NCI-H526 treated with DMSO at 0.1 percent for 48 hours (cell line): ENCODE measurements around the gene COX5B.
"Not testable (repeated sequence)": the region's sequence is repeated elsewhere in the genome, so short reads cannot be mapped to it uniquely, and the experiment has no call there.

Source experiments
- DNase-seq: peaks from one replicate; lab custom pipeline; 2025; lab: John Stamatoyannopoulos, UW

The COX5B gene

GRCh38 chr2:97645695-97646629 lies at the start of gene COX5B:
TSS of gene COX5B (plus strand) at chr2:97646062. CDS start at chr2:97646087, 25 bp downstream.
- peak; percentile 94 for DNase-seq

- not testable (repeated sequence) for DNase-seq
These were observed 49.7 kb upstream of the COX5B start for GRCh38 chr2:97596180-97596579.

GRCh38 chr2:97601537-97601936 lies 44.3 kb upstream of the COX5B start:
- not testable (repeated sequence) for DNase-seq

- not testable (repeated sequence) for DNase-seq
These were observed 40.8 kb upstream of the COX5B start for GRCh38 chr2:97605109-97605508.

- DNase-seq, result not testable (repeated sequence)
These were observed 40.1 kb upstream of the COX5B start for GRCh38 chr2:97605524-97606339.

- not testable (repeated sequence) for DNase-seq
These were observed 37.1 kb upstream of the COX5B start for GRCh38 chr2:97608745-97609144.

GRCh38 chr2:97611895-97612294 lies 34.0 kb upstream of the COX5B start:
- DNase-seq, result not testable (repeated sequence)

- DNase-seq, result not testable (repeated sequence)
These were observed 30.1 kb upstream of the COX5B start for GRCh38 chr2:97615746-97616145.

GRCh38 chr2:97617911-97618310 lies 28.0 kb upstream of the COX5B start:
- DNase-seq, result no peak

GRCh38 chr2:97618939-97619827 lies 26.7 kb upstream of the COX5B start:
- not testable (repeated sequence) for DNase-seq

- DNase-seq, result not testable (repeated sequence)
These were observed 25.4 kb upstream of the COX5B start for GRCh38 chr2:97620492-97620891.

GRCh38 chr2:97622976-97623375 lies 22.9 kb upstream of the COX5B start:
- DNase-seq, result not testable (repeated sequence)

- DNase-seq, result not testable (repeated sequence)
These were observed 20.4 kb upstream of the COX5B start for GRCh38 chr2:97625354-97626048.

GRCh38 chr2:97626049-97626430 lies 19.8 kb upstream of the COX5B start:
- DNase-seq, result not testable (repeated sequence)

GRCh38 chr2:97644023-97644717 lies 1.7 kb upstream of the COX5B start:
- DNase-seq, result no peak

GRCh38 chr2:97645112-97645694 lies 659 bp upstream of the COX5B start:
- DNase-seq, result no peak

- DNase-seq, result no peak
These were observed 1.1 kb downstream of the COX5B start for GRCh38 chr2:97646977-97647376.

- DNase-seq, result no peak
These were observed 5.3 kb downstream of the COX5B start for GRCh38 chr2:97651114-97651513.

GRCh38 chr2:97653473-97653872 lies 7.6 kb downstream of the COX5B start:
- DNase-seq, result no peak

GRCh38 chr2:97653874-97654273 lies 8.0 kb downstream of the COX5B start:
- DNase-seq, result no peak
